Loucy (cell line): ENCODE measurements around the gene DPAGT1.

Experiments used
- CTCF ChIP-seq: fragments of 200-600 bp; sonication (generic); conservative IDR thresholded peaks from 2 replicates; pipeline ENCODE4 v1.5.1; 2014; ENCODE audit warnings: mild to moderate bottlenecking, antibody characterized with exemption, low read length
- EZH2phosphoT487 ChIP-seq: fragments of 200-600 bp; IDR thresholded peaks from 2 replicates; pipeline ENCODE4 v1.6.1; 2018; ENCODE audit warnings: antibody characterized with exemption, mild to moderate bottlenecking, moderate library complexity, borderline replicate concordance

GRCh38 chr11:119130662-119131061 is 29.0 kb upstream of the DPAGT1 start:
- TF ChIP-seq CTCF (no peak), EZH2phosphoT487 (no peak)
